ENCODE data around the gene VWA8. TPM values are rescaled to one million over a fixed set of nuclear protein-coding genes. Genes with fewer than 3 reads are reported as not detected.

Gene VWA8
- total and polyA plus RNA-seq, 2 experiments from 2014 or later, result 6.3 to 24.6 TPM

GRCh38 chr13:41582027-41582463 lies 378.9 kb downstream of the VWA8 start (continued):
- TF ChIP-seq STAT1 (IDR thresholded peaks at IDR 0.05; ENCODE audit: unreplicated experiment) (no peak), ETS1 (IDR thresholded peaks at IDR 0.05) (no peak), ZNF331 (CRISPR knock-in tag; IDR thresholded peaks at IDR 0.05; ENCODE audit: low read depth) (no peak)

DNA sequence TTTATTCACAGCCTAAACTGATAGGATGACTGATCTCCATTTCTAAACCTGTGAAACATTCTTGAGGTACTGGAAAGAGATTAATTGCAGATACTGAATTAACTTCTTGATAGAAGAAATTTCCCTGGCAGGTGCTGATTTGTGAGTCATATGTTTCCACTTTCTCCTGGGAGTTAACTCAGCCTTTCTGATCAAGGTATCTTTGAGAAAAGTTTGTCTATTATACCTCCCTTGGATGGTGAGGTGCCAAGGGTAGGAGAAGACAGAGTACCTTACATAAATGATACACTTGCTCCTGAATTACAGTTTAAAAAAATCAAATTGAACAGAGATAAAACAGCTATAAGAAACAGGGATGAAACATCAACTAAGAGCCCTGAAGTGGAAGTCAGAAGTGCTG lies 380.6 kb downstream of the VWA8 start:
- H3F3A ChIP-seq (replicated peaks; ENCODE audit: low read depth), result no peaks in the 10 kb centered on the region
- Mint-ChIP-seq H3K4me1 (peaks cover 6% of the 10 kb centered on the region; the same call in 2 of the 3 replicates), H3K4me3 (no peak overlapping the region), H3K36me3 (ENCODE audit: low read depth) (peaks cover 14% of the 10 kb centered on the region; the same call in 2 of the 3 replicates), H3K9me3 (no peaks in the 10 kb centered on the region), H3K27ac (no peak overlapping the region), H3K27me3 (ENCODE audit: insufficient read depth, low read depth, poor library complexity) (no peaks in the 10 kb centered on the region)
- no peak overlapping the region for H2AFZ ChIP-seq
- no peak for TF ChIP-seq ZNF331 (CRISPR knock-in tag; IDR thresholded peaks at IDR 0.05; ENCODE audit: low read depth)
- H3K9me2 ChIP-seq (ENCODE audit: insufficient read depth), result no peaks in the 10 kb centered on the region
- H3K27ac ChIP-seq (ENCODE audit: low read depth), result no peak overlapping the region
- no peaks in the 10 kb centered on the region; the same call in 1 of the 2 replicates for H4K20me1 ChIP-seq (replicated peaks; ENCODE audit: insufficient read depth)
- no peak overlapping the region for H3K4me3 ChIP-seq
- no peaks in the 10 kb centered on the region for H3K79me2 ChIP-seq (replicated peaks; ENCODE audit: insufficient read depth)
- H3K36me3 ChIP-seq (ENCODE audit: insufficient read depth), result no peaks in the 10 kb centered on the region
- ATAC-seq, result no peak
- no peaks in the 10 kb centered on the region for H3K4me1 ChIP-seq (ENCODE audit: insufficient read depth)
- H3K27me3 ChIP-seq (ENCODE audit: insufficient read depth), result no peaks in the 10 kb centered on the region
- no peak for DNase-seq (ENCODE audit: low spot score)
- no peak overlapping the region for H3K4me2 ChIP-seq

DNA sequence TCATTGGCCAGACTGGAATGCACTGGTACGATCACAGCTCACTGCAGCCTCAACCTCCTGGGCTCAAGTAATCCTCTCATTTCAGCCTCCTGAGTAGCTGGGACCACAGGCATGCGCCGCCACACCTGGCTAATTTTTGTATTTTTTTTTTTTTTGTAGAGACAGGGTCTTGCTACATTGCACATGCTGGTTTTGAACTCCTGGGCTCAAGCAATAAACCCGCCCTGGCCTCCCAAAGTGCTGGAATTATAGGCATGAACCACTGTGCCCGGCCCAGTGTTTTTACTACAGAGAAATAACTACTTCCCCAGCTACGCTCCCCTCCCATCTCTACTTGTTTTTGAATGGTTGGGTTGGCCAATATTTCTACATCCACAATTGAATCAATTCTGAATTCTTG lies 381.0 kb downstream of the VWA8 start:
- Histone ChIP-seq H4K20me1 (replicated peaks; ENCODE audit: insufficient read depth) (no peaks in the 10 kb centered on the region; the same call in 1 of the 2 replicates), H2AFZ (no peak overlapping the region), H3K9me2 (ENCODE audit: insufficient read depth) (no peaks in the 10 kb centered on the region), H3K4me2 (no peak overlapping the region), H3K79me2 (replicated peaks; ENCODE audit: insufficient read depth) (no peaks in the 10 kb centered on the region), H3K4me1 (ENCODE audit: insufficient read depth) (no peaks in the 10 kb centered on the region), H3K27me3 (ENCODE audit: insufficient read depth) (no peaks in the 10 kb centered on the region), H3K4me3 (no peak overlapping the region), H3K36me3 (ENCODE audit: insufficient read depth) (no peaks in the 10 kb centered on the region), H3K27ac (ENCODE audit: low read depth) (no peak overlapping the region), H3F3A (replicated peaks; ENCODE audit: low read depth) (no peaks in the 10 kb centered on the region)
- no peaks in the 10 kb centered on the region for H3K9me3 Mint-ChIP-seq
- no peaks in the 10 kb centered on the region for H3K27me3 Mint-ChIP-seq (ENCODE audit: insufficient read depth, low read depth, poor library complexity)
- peaks cover 19% of the 10 kb centered on the region; the same call in 2 of the 3 replicates for H3K36me3 Mint-ChIP-seq (ENCODE audit: low read depth)
- no peak for DNase-seq (ENCODE audit: low spot score)
- H3K4me3 Mint-ChIP-seq, result no peak overlapping the region
- H3K27ac Mint-ChIP-seq, result no peak overlapping the region
- peaks cover 6% of the 10 kb centered on the region; the same call in 2 of the 3 replicates for H3K4me1 Mint-ChIP-seq
- ATAC-seq, result no peak
- TF ChIP-seq STAT1 (IDR thresholded peaks at IDR 0.05; ENCODE audit: unreplicated experiment) (no peak), NANOG (IDR thresholded peaks at IDR 0.05; ENCODE audit: borderline replicate concordance) (no peak), JUNB (IDR thresholded peaks at IDR 0.05; ENCODE audit: unreplicated experiment) (no peak), ETS1 (IDR thresholded peaks at IDR 0.05) (no peak), EZH2 (IDR thresholded peaks at IDR 0.05; ENCODE audit: low read depth, unreplicated experiment) (no peak)
- TF ChIP-seq, protein P1, sequence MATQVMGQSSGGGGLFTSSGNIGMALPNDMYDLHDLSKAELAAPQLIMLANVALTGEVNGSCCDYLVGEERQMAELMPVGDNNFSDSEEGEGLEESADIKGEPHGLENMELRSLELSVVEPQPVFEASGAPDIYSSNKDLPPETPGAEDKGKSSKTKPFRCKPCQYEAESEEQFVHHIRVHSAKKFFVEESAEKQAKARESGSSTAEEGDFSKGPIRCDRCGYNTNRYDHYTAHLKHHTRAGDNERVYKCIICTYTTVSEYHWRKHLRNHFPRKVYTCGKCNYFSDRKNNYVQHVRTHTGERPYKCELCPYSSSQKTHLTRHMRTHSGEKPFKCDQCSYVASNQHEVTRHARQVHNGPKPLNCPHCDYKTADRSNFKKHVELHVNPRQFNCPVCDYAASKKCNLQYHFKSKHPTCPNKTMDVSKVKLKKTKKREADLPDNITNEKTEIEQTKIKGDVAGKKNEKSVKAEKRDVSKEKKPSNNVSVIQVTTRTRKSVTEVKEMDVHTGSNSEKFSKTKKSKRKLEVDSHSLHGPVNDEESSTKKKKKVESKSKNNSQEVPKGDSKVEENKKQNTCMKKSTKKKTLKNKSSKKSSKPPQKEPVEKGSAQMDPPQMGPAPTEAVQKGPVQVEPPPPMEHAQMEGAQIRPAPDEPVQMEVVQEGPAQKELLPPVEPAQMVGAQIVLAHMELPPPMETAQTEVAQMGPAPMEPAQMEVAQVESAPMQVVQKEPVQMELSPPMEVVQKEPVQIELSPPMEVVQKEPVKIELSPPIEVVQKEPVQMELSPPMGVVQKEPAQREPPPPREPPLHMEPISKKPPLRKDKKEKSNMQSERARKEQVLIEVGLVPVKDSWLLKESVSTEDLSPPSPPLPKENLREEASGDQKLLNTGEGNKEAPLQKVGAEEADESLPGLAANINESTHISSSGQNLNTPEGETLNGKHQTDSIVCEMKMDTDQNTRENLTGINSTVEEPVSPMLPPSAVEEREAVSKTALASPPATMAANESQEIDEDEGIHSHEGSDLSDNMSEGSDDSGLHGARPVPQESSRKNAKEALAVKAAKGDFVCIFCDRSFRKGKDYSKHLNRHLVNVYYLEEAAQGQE (IDR thresholded peaks at IDR 0.05; ENCODE audit: unreplicated experiment), result no peak

All from GM23338 (cell line).